Urothelium cell line (cell line): ENCODE results near the gene LPP.
"Not testable (repeated sequence)": the region's sequence is repeated elsewhere in the genome, so short reads cannot be mapped to it uniquely, and the experiment has no call there.

Experiments
- DNase-seq: peaks from one replicate; pipeline ENCODE4 v3.0.0; 2011; ENCODE audit warnings: low spot score, mixed read lengths
- FAIRE-seq: peaks from 2 replicates; lab custom pipeline; 2011; peaks lifted over from hg19 to GRCh38; lab: Jason Lieb, UNC

LPP gene

GRCh38 chr3:188680605-188681004 lies 526.6 kb downstream of the LPP start:
- FAIRE-seq, result no peak
- DNase-seq, result no peak

DNA sequence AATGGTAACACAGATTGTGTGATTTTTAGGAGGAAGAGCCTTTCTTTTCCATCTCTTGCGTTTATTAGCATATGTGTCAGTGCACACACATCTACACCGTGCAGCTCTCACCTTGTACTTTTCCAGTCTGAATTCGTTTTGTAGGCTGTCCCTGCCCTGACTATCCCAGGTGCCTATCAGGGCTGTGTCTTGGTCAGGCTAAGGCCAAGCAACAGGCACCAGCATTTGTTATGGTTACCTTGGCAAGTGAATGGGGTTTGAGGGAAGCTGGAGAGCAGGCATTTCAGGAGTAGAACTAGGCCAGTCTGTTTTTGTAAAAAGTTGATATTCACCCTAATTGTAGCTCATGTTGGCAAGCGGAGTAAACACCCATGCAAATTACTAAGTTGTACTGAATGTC lies 528.4 kb downstream of the LPP start:
- FAIRE-seq (no peak), DNase-seq (no peak)

DNA sequence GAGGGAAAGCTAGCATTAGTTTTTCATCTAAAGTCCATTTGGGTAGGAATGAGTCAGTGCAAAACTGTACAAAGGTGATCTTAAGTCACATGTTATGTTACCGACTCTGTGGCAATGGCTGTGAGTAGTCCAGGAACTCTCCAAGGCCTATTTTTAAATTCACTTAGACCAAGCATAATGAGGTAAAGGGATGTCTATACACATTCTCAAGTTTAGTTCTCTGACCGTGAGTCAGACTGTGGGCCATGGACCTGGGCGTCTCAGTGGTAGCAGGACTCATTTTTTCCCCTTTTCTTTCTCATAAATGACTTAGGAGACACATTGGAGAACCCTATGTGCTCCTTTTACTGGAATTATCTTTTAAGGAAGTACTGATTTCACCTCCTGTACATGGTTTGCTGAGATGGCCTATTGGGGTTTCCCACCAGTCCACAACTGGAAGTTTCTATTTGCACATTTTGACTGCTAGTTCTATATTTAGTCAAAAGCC lies 529.1 kb downstream of the LPP start:
- FAIRE-seq (no peak), DNase-seq (no peak)

DNA sequence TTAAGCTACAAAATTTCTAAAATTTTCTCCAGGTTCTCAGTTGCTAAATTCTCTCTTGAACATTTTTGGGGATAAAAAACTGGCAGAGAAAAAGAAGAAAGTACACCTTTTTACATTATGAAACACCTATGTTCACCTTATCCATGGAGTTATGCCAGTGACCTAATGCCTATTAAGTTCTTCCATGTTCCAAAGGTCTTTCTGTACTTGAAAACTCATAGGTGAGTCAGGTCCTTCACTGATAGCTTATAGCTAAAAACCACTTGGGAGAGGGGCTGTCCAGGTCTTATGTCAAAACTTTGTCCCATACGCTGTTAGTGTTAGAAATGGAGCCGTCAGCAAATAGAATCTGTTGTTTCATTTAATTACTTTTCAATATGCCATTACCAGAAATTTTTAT lies 530.3 kb downstream of the LPP start:
- no peak for DNase-seq
- FAIRE-seq, result no peak

- no peak for FAIRE-seq
Observed at GRCh38 chr3:188685789-188686188, 531.8 kb downstream of the LPP start.

DNA sequence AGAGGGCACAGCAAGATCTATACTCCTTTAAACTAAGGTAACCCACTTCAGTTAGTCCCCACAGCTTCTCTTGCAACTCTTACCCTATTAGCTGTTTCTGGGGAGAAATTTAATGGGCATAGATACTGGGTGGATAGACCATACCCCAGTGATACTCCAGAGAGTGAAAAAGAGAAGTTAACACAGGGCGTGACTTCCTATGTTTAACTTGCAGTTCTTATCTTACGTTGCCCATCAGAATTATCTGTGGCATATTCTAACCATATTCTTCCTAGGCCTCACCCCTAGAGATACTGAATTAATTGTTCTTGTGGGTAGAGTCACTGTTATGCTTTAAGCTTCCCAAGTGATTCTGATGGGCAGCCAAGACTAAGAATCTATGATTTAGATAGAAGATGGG lies 532.4 kb downstream of the LPP start:
- no peak for FAIRE-seq

More at GRCh38 chr3:188685789-188686188, 531.8 kb downstream of the LPP start:
- no peak for DNase-seq

DNA sequence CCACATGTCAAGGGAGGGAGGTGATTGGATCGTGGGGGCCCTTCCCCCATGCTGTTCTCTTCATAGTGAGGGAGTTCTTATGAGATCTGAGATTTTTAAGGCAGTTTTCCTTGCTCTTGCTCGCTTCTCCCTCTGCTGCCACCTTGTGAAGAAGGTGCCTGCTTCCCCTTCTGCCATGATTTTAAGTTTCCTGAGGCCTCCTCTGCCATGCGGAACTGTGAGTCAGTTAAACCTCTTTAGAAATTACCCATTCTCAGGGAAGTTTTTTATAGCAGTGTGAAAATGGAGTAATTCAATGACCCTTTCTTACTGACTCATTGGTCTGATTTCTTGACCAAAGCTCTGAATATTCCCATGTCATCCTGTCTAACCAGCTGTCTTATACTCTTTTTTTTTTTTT lies 533.4 kb downstream of the LPP start:
- FAIRE-seq (no peak), DNase-seq (no peak)

More for the DNA sequence above, 532.4 kb downstream of the LPP start:
- DNase-seq, result no peak

- DNase-seq, result no peak
- no peak for FAIRE-seq
Observed at GRCh38 chr3:188689101-188689574, 535.2 kb downstream of the LPP start.

DNA sequence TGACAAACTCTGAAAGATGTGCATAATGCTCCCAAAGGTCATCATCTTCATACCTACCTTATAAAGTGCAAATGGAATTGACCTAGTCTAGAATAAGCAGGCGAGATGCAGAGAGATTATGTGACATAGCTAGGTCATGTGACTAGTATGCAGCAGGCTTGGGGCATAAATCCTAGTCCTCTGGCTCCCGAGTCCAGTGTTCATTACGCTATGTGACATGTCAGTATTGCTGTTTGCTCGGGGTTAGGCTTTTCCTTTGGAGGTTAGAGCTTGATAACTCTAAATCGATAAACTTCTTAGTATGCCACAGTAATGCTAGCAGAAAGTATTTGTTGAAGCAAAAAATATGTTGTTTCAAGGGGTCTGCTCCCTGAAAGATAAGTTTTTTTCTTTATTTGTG lies 536.1 kb downstream of the LPP start:
- DNase-seq (no peak), FAIRE-seq (no peak)

- FAIRE-seq, result peak; percentile 30
- no peak for DNase-seq
Observed at GRCh38 chr3:188691004-188691403, 537.0 kb downstream of the LPP start.

DNA sequence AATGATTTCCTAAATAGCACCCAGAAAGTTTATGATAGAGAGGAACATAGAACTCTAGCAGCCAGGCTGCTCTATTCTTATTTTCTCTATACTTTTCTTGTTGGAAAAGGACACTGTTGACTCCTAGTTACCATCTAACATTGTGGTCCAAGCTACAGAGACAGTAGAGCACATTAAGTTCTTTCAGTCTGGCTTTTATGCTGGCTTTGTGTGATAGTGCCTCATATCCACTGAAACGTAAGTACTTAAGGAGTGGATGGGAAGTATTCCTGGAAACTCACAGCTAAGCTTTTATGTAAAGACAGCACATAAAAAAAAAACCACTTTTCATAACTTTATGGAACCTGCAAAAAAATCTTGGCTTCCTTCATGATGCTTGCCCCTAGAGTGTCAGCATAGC lies 537.7 kb downstream of the LPP start:
- DNase-seq (no peak), FAIRE-seq (no peak)

GRCh38 chr3:188692700-188693099 lies 538.7 kb downstream of the LPP start:
- FAIRE-seq (no peak), DNase-seq (no peak)

- DNase-seq, result no peak
- no peak for FAIRE-seq
Observed at GRCh38 chr3:188693435-188693834, 539.5 kb downstream of the LPP start.

GRCh38 chr3:188695241-188695640 lies 541.3 kb downstream of the LPP start:
- DNase-seq (no peak), FAIRE-seq (no peak)

DNA sequence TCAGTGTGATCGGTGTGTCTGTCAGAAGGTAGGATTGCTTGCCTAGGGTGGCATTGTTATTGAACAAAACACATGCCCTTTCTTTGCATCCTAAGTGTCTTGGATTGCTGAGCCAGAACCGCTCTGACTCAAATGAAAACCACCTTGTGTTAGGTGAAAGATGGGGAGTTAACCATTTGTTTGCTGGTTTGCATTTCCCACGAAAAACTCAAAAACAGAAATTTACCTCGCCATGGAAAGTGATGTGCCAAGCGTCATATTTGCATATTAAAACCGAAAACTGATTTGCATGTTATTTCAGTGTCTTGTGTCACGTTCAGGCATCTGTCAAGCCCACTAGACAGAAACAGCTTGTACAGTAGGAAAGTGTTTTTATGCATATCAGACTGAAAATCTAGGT lies 543.2 kb downstream of the LPP start:
- no peak for FAIRE-seq

GRCh38 chr3:188698436-188698835 lies 544.5 kb downstream of the LPP start:
- no peak for DNase-seq
- FAIRE-seq, result no peak

More for the DNA sequence above, 543.2 kb downstream of the LPP start:
- DNase-seq, result no peak

DNA sequence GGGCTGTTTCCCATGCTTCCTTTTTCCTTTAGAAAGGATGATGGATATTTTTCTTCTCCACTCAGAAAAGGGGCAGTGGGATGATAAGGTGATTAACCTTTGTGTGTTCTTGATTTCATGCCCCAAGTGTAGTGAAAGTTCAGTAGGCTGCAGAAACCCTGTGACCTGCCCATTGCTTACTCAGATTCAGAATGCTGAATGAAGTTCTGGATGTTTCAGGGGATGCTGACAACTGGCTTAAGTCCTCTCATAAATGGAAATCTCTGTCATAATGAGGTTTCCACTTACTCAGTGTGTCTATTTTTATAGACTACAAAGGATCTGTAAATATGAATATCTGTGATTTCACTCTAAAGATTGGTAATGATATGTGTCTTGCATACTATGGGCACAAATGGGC lies 546.5 kb downstream of the LPP start:
- no peak for FAIRE-seq
- no peak for DNase-seq

DNA sequence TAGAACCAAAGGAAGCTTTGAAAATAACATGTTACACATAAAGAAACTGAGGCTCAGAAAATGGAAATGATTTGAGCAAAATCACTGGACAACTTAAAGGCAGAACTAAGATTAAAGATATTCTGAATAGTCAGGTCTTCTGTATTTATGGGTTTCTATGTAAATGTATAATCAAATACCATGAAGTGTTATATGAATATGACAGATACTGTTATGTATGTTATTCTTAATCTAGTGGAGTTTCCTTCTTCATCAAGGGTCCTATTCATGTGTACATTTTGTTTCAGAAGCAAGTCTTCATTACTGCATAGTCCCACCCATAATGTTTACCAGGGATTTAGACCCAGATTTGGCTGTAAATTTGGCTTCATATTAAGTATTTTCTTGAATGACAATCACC lies 547.0 kb downstream of the LPP start:
- FAIRE-seq (no peak), DNase-seq (no peak)

GRCh38 chr3:188701485-188701969 lies 547.6 kb downstream of the LPP start:
- no peak for DNase-seq
- no peak for FAIRE-seq

- not testable (repeated sequence) for DNase-seq, FAIRE-seq
Observed at GRCh38 chr3:188702028-188702427, 548.1 kb downstream of the LPP start.

DNA sequence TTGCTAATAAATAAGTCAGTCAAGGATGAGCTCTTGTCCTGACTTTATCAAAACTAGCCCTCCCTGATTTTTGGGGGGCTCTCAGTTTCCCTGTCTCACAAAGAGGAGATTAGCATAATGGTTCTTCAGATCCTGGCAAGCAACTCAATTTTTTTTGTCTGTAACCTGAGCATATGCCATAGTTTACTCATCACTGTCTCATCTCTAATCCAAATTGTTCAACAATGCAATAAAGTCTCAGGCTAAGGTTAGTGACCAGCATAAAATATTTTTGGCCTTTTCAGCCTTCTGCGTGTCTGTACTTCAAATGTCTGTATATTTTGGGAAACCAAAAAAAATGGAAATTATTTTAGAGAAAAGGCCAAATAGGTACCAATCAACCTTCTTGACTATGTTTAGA lies 552.2 kb downstream of the LPP start:
- FAIRE-seq (no peak), DNase-seq (no peak)

- DNase-seq (no peak), FAIRE-seq (no peak)
Observed at GRCh38 chr3:188706599-188706998, 552.6 kb downstream of the LPP start.
